T-helper 1 cell (primary cell): ENCODE results near the gene ARFGEF3.

Experiments used
- DNase-seq, 5 donors: peaks; one replicate each; pipeline ENCODE4 v3.0.0-alpha.2; 2012 to 2020

The ARFGEF3 gene

DNA sequence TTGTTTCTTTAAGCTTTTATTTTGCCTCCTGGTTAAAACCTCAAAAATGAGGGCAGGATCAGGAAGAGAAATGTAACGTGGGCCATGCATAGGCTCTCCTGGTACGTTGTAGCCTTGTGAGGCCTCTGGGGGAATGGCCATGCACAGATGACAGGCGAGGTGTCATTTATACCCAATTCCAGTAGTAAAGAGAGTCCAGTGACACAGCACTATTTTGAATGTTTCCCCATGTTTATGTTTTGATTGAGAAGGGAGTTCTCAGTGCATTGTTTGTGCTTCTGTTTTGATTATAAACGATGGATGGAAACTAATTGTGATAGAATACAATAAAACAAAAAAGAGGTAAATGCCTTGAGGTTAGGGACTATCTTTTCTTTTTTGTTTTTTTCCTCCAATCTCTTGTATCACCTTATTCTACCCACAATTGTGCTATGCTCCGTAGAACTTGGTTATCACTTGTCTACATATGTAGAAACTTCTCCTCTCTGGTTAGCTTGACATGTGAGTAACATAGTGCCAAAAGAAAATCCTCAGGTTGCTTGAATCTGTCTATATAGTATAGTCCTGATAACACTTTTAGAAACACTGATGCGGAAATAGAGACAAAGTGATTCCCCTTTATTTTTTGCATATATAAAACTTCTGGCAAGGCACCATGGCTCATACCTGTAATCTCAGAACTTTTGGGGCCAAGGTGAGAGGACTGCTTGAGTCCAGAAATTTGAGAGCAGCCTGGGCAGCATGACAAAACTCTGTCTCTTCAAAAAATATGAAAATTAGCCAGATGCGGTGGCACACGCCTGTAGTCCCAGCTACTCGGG is 209.1 kb downstream of the ARFGEF3 start:
- no peak for DNase-seq

DNA sequence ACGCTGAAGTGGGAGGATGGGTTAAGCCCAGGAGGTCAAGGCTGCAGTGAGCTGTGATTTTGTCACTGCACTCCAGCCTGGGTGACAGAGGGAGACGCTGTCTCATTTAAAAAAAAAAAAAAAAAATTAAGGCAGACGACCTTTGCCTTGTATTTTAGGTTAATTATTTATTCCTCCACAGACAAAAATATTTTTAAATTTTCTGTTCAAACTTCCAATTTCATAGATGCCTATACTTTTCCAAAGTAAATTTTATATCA is 209.6 kb downstream of the ARFGEF3 start:
- no peak for DNase-seq

DNA sequence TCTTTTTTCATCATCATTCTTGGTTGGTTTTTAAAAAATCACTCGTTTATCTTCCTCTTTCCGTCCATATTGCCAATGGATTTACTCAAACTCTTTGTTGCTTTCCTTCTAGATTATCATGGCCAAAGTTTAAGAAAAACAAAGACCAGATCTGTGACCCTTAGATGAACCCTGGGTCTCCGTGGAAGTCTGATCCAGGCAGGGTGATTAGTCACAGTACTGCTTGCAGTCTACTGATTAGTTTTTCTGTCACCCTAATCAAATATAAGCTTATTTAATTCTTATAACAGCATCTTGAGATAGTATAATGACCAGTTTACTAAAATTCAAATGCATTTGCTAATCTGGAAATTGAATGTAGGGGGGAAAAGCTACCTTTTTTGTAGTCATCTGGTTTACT is 210.0 kb downstream of the ARFGEF3 start:
- no peak for DNase-seq

DNA sequence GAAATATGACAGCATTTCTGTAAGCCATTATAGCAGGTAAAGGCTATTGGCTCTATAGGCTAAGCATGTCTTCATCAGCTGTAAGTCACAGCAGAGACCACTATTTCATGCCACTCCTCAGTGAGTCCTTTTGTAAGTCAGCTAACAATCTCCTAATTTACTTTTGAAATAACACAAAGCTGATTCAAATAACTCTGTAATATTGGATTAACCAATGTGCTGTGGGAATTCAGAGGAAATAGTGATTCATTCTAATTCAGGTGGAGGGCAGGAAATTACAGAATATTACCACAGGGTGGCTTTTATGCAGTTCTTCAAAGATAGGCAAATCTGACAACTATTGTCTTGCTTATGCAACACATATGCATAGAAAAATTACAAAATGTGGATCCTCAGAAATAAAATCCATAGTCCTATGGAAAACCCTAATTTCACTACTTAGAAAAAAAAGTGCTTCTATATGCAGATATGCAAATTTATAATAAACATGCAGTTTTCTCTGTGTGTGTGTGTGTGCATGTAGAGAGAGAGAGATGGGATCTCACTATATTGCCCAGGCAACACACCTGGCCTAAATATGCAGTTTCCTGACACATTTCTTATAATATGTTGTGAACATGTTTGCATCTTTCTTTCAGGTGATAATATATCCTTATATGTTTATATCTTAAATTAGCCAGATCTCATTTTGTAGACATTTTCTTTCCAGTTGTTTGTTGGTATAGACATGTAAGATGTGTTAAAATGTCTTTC is 211.1 kb downstream of the ARFGEF3 start:
- peak in 1 of 5 donors; percentile 5 for DNase-seq

DNA sequence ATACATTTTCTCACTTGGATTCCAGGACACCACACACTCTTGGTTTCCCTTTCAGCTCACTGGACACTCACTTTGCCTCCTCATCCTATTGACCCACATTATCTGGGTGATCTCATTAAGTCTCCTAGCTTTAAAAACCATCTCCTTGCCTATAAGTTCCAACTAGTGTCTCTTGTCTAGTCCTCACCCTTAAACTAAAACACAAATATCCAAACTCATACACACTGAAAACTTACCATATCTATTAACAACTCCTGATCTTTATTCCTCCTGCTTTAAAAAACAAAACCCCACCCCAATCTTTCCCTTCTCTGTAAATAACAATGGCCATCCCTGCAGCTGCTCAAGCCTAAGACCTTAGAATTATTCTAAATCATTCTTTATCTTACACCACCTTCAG is 212.5 kb downstream of the ARFGEF3 start:
- DNase-seq: no peak

DNA sequence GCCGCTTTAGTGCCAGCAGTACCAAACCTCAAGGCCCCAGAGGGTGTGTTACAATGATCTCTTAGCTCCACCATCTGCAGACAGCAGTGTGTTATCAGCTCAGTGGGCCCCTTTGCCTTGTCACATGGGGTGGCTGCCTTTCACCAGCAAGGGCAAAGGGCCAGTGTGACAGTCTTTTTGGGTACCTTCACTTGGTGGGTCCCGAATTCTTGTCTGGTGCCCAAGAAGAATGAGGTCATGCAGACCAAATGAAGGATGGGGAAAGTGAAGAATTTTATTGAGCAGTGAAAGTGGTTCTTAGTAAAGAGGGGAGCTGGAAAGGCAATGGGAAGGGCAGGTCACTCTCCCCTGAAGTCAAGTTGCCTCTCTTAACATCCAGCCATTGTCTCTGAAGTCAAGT is 213.1 kb downstream of the ARFGEF3 start:
- no peak for DNase-seq

DNA sequence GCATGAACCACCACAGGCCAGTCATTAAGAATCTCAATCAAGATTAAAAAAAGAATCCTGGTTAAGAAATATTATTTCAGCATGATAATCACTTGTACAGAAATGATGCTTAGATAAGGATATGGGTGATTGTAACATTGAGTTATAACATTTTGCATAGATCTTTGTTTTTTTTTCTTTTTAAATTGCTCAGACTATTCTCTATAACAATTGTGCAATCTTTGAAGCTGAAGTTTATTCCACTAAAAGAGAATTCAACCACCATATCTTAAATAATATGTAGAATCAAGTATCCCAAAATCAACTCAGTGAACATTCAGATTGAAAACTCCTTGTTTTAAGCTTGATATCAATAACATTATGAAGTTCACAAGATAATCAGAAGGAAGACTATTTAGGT is 215.3 kb downstream of the ARFGEF3 start:
- DNase-seq: no peak

DNA sequence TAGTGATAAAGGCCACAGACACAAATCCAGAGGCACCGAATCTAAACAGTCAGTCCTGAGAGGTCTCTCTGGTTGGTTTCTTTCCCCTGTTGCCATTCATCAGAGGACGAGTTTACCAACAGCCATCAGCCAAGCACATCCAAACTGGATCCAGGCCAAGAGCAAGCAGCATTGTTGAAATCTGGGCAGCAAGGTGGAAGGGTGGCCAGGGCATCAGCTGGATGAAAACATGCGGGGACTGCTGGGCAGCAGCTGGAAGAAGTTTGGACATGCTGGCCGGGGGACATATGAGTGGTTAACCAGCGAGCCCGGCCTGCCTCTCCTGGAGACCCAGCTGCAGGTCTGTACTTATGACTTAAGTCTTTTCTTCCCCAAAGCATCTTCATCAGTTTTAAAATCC is 216.1 kb downstream of the ARFGEF3 start, which contains the start of gene SMIM28:
Gene SMIM28, plus strand, starts transcription at position 62 of the 400 bp plus-strand sequence. Its CDS starts 168 bp downstream, at position 230.
- DNase-seq: no peak

DNA sequence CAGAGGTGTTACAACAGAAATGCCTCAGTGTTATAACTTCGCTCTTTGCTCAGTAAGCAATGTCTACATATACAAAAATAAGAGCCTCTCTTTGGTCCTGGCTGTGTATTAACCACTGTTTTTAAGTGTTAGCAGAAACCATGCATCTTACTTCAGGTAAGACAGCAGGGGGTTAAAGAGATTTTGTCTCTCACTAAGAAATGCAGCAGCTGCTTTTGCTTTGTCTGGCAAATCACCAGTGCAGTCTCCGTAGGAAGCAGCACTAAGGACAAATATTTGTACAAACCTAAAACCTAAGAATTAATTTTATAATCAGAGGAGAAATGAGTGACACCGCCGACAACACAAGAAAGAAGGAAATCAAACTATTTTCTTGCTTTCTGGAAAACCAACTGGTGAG is 216.7 kb downstream of the ARFGEF3 start:
- no peak for DNase-seq

DNA sequence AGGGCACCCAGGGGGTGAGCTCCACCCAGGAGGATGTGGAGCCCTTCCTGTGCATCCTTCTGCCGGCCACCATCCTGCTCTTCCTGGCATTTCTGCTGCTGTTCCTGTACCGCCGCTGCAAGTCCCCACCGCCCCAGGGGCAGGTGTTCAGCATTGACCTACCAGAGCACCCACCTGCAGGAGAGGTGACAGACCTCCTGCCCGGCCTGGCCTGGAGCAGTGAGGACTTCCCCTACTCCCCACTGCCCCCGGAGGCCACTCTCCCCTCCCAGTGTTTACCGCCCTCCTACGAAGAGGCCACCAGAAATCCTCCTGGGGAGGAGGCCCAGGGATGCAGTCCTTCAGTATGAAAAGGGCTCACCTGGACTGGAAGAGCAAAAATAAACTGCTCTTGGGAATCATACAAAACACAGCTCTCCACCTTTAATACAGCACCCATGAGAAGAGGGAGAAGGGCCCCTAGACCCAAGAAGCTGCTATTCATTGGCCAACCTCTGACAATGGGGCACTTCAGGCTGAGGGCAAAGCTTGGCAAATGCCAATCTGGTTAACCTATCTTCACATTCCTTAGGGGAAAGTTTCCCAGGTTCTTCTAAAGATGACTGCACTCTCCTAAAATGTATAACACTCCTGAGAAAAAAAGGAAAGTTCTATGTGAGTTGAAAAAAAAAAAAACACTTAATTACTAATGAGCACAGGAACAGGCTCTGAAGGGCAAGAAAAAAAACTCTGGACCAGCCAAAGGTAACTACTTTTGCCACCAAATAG is 220.9 kb downstream of the ARFGEF3 start:
- no peak for DNase-seq

DNA sequence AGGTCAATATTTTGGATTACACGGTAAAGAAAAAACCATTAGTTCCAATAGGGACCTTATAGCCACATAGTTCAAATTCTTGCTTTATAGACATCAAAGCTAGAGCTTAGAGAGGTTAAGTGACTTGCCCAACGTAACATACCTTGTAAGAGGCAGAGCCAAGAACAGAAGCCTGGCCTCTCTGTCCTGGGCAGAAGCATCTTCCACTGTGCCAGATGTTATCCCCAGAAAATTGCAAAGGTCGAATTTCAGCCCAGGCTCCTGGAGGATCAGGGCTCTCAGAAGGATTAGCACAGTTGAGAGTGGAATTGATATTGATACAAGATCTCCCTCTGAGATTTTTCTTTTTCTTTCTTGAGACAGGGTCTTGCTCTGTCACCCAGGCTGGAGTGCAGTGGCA is 222.0 kb downstream of the ARFGEF3 start:
- DNase-seq: no peak

DNA sequence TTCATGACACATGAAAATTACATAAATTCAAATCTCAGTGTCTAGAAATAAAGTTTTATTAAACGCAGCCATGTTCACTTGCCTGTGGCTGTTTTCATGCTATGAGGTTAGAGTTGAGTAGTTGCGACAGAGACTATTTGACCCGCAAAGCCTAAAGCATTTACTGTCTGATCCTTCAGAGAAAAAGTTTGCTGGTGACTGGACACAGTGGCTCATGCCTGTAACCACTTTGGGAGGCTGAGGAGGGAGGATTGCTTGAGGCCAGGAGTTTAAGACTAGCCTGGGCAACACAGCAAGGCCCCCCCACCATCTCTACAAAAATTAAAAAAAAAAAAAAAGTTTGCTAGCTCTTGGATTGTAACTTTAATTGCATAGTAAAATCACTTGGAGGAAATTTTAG is 225.2 kb downstream of the ARFGEF3 start:
- DNase-seq: no peak

DNA sequence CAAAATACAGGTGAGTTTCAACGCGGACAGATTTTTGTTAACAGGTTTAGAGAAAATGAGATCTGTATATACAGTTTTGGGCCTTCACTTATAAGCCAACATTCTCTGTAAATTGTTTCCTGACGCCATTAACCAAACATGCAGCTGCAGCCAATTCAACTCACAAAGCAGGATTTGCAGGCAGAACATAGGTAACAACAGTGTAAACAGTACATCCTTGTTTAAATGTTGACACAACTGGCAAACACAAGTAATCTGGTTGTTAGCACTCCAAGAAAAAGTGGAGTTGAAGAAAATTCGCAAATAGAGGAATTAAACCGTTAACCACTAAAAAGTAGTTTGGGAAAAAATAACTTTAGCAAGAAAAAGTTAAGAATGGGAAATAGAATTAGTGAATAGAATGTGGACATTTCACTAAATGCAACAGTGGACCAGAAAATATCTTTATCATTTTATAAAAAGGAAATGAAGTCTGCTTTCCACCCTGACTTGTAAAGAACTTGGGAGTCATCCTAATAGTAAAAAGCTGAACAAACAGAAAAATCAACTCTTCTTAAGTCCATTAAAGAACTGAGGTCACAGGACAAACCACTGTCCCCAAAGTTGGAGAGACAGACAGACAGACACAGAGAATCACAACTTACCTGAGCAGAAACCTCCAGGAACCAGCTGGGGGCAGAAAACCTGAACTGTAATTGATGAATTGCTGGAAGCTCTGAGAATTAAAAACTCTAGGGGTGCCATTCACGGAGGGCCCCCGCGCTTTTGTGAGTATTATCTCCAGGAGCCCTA is 226.0 kb downstream of the ARFGEF3 start:
- no peak for DNase-seq

DNA sequence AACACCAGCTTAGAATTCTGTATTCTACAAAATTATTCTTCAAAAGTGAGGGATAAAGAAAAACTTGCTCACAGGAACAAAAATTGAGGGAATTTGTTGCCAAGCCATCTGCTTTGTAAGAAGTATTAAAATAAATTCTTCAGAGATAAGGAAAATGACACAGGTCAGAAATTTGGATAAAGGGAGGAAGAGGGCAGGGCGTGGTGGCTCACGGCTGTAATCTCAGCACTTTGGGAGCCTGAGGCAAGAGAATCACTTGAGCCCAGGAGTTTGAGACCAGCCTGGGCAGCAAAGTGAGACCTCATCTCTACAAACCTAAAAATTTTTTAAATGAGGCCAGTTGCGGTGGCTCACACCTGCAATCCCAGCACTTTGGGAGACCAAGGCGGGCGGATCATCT is 227.8 kb downstream of the ARFGEF3 start:
- DNase-seq: no peak
